GM12878 (cell line): ENCODE measurements around the gene TRIM46. TPM values are rescaled to one million over a fixed set of nuclear protein-coding genes. Genes with fewer than 3 reads are reported as not detected.

Experiments
- ATAC-seq: fragments of 200-7000 bp; cut with Tn5 transposase; 3 replicates; pipeline ENCODE4 v1.9.1; 2020; ENCODE audit warnings: mild to moderate bottlenecking, moderate library complexity
- BruUV-seq: library from RNA; stranded (reverse); fragments of 400-500 nt; replicated peaks from 2 replicates; lab custom pipeline; 2021; lab: Mats Ljungman, UMichigan
- CTCF ChIA-PET: fragments of 300-600 bp; sonication (Branson Sonifier 250); formaldehyde crosslinking; extraction: SDS; loops from one replicate; lab custom pipeline; 2021; ENCODE audit warnings: inconsistent platforms; lab: Yijun Ruan, JAX
- POLR2A ChIA-PET: fragments of 350-600 bp; formaldehyde crosslinking; extraction: SDS; loops from one replicate; lab custom pipeline; 2021; ENCODE audit warnings: inconsistent platforms; lab: Charles Lee
- RAD21 ChIA-PET: fragments of 300-600 bp; sonication (Branson Sonifier 250); formaldehyde crosslinking; loops from one replicate; lab custom pipeline; 2023; ENCODE audit warnings: antibody characterized with exemption; ENCODE audit not compliant: unreplicated experiment; lab: Charles Lee
- SMC1A ChIA-PET: fragments of 300-600 bp; sonication (Branson Sonifier 250); formaldehyde crosslinking; loops from one replicate; lab custom pipeline; 2023; ENCODE audit not compliant: unreplicated experiment, uncharacterized antibody; lab: Charles Lee
- DNase-seq: peaks from one replicate; pipeline ENCODE4 v3.0.0-alpha.2; 2011; ENCODE audit warnings: low read depth, low spot score
- FAIRE-seq: peaks from 3 replicates; lab custom pipeline; 2011; peaks lifted over from hg19 to GRCh38; lab: Jason Lieb, UNC
- H2AFZ ChIP-seq: 2 replicates; pipeline ENCODE4 v1.6.0; 2011; ENCODE audit warnings: low read depth, low read length, control low read depth; ENCODE audit not compliant: control insufficient read depth
- H3K27ac ChIP-seq: 2 replicates; pipeline ENCODE4 v1.5.1; 2011; ENCODE audit warnings: control low read depth; ENCODE audit not compliant: control insufficient read depth, insufficient read depth
- H3K27me3 ChIP-seq, 2 experiments: replicated peaks in 1 of 2; 2 replicates each; pipeline versions ENCODE4 v1.6.0 to v1.6.1; 2011; ENCODE audit warnings: low read length in 1 of 2; ENCODE audit not compliant: control insufficient read depth in 2 of 2, insufficient read depth in 2 of 2
- H3K36me3 ChIP-seq, 2 experiments: 2 replicates each; pipeline ENCODE4 v1.5.1; 2011; ENCODE audit warnings: low read length in 1 of 2; ENCODE audit not compliant: control insufficient read depth in 2 of 2, insufficient read depth in 2 of 2
- H3K4me1 ChIP-seq: 2 replicates; pipeline ENCODE4 v1.6.1; 2011; ENCODE audit warnings: mild to moderate bottlenecking, low read length, moderate library complexity, mixed read lengths; ENCODE audit not compliant: control insufficient read depth, insufficient read depth
- H3K4me2 ChIP-seq: 2 replicates; pipeline ENCODE4 v1.6.0; 2011; ENCODE audit warnings: control low read depth; ENCODE audit not compliant: control insufficient read depth, insufficient read depth
- H3K4me3 ChIP-seq: fragments of 200-600 bp; sonication (generic); 2 replicates; pipeline ENCODE4 v1.5.1; 2016
- H3K79me2 ChIP-seq: 2 replicates; pipeline ENCODE4 v1.6.0; 2011; ENCODE audit warnings: low read length; ENCODE audit not compliant: control insufficient read depth, insufficient read depth
- H3K9ac ChIP-seq: 2 replicates; pipeline ENCODE4 v1.8.0; 2011; ENCODE audit warnings: low read length, control low read depth, mixed read lengths; ENCODE audit not compliant: control insufficient read depth, insufficient read depth
- H3K9me3 ChIP-seq: replicated peaks from 3 replicates; pipeline ENCODE4 v1.5.1; 2011; ENCODE audit warnings: mild to moderate bottlenecking, low read length; ENCODE audit not compliant: control insufficient read depth, insufficient read depth
- H4K20me1 ChIP-seq: 2 replicates; pipeline ENCODE4 v1.6.0; 2011; ENCODE audit not compliant: control insufficient read depth, insufficient read depth
- ATF7 ChIP-seq: fragments of 450-650 bp; IDR thresholded peaks from 2 replicates; pipeline ENCODE4 v1.6.1; 2016; ENCODE audit warnings: low read depth, mild to moderate bottlenecking
- BHLHE40 ChIP-seq, 2 experiments: fragments of 450-650 bp in 1 of 2; IDR thresholded peaks; 2 replicates each; pipeline ENCODE4 v1.6.1; 2011 to 2017; ENCODE audit warnings: low read depth in 2 of 2, borderline replicate concordance in 1 of 2, improper control_type of control experiment in 1 of 2, low read length in 1 of 2, mild to moderate bottlenecking in 1 of 2
- EED ChIP-seq: sonication (generic); IDR thresholded peaks from 2 replicates; pipeline ENCODE4 v1.6.1; 2016; ENCODE audit warnings: antibody characterized with exemption, low read depth
- GABPA ChIP-seq: IDR thresholded peaks from 2 replicates; pipeline ENCODE4 v1.6.1; 2014; ENCODE audit warnings: antibody characterized with exemption, low read depth, mild to moderate bottlenecking, inconsistent platforms
- GATAD2B ChIP-seq: fragments of 450-650 bp; conservative IDR thresholded peaks from 2 replicates; pipeline ENCODE4 v1.6.1; 2017; ENCODE audit warnings: low read depth, mild to moderate bottlenecking, moderate library complexity
- HDAC6 ChIP-seq: fragments of 200-600 bp; sonication (generic); IDR thresholded peaks from one replicate; pipeline ENCODE4 v1.8.0; 2017; ENCODE audit warnings: antibody characterized with exemption; ENCODE audit not compliant: unreplicated experiment
- IKZF2 ChIP-seq, 2 experiments: fragments of 450-650 bp; IDR thresholded peaks; 2 replicates each; pipeline ENCODE4 v1.6.1; 2017; ENCODE audit warnings: mild to moderate bottlenecking in 2 of 2, moderate library complexity in 2 of 2
- NFIC ChIP-seq: IDR thresholded peaks from 2 replicates; pipeline ENCODE4 v1.6.1; 2012; ENCODE audit warnings: low read depth, mild to moderate bottlenecking, inconsistent platforms, low read length, moderate library complexity
- PAX5 ChIP-seq: IDR thresholded peaks from 2 replicates; pipeline ENCODE4 v1.6.1; 2011; ENCODE audit warnings: low read depth, low read length, borderline replicate concordance
- PKNOX1 ChIP-seq: fragments of 450-650 bp; IDR thresholded peaks from 2 replicates; pipeline ENCODE4 v1.6.1; 2016; ENCODE audit warnings: mild to moderate bottlenecking
- PML ChIP-seq: IDR thresholded peaks from 2 replicates; pipeline ENCODE4 v1.6.1; 2012; ENCODE audit warnings: low read length, inconsistent platforms
- SREBF1 ChIP-seq: IDR thresholded peaks from 2 replicates; pipeline ENCODE4 v1.6.1; 2012; ENCODE audit warnings: mild to moderate bottlenecking, low read length
- SRF ChIP-seq, 2 experiments: IDR thresholded peaks; 2 replicates each; pipeline ENCODE4 v1.6.1; 2011; ENCODE audit warnings: low read depth in 2 of 2, low read length in 2 of 2, mild to moderate bottlenecking in 1 of 2, moderate library complexity in 1 of 2
- TAF1 ChIP-seq: IDR thresholded peaks from 2 replicates; pipeline ENCODE4 v1.6.1; 2011; ENCODE audit warnings: mild to moderate bottlenecking, low read depth, low read length, borderline replicate concordance
- TARDBP ChIP-seq: IDR thresholded peaks from 2 replicates; pipeline ENCODE4 v1.6.1; 2016; ENCODE audit warnings: borderline replicate concordance
- TCF3 ChIP-seq: IDR thresholded peaks from 2 replicates; pipeline ENCODE4 v1.6.1; 2012; ENCODE audit warnings: low read depth, mild to moderate bottlenecking, low read length, borderline replicate concordance; ENCODE audit not compliant: insufficient read depth
- ZBTB40 ChIP-seq: fragments of 450-650 bp; IDR thresholded peaks from 2 replicates; pipeline ENCODE4 v1.6.1; 2016; ENCODE audit warnings: mild to moderate bottlenecking, moderate library complexity, borderline replicate concordance
- WGBS: methylation state at CpG from one replicate; pipeline ENCODE4 v1.1.6; 2016; ENCODE audit warnings: low lambda C conversion rate; ENCODE audit not compliant: insufficient replicate concordance, insufficient coverage; ENCODE audit errors: missing lambda C conversion rate; 5-methylcytosine and 5-hydroxymethylcytosine counted together
- in situ Hi-C: fragments of 300-500 bp; cut with MboI; formaldehyde crosslinking; loops from 9 replicates; pipeline ENCODE4 v1.14.3; 2018; ENCODE audit warnings: mixed read lengths
- intact Hi-C: fragments of 100-400 bp; cut with micrococcal nuclease; formaldehyde crosslinking; loops from one replicate; pipeline ENCODE4 v1.14.2; 2022; ENCODE audit not compliant: unreplicated experiment
- polyA plus RNA-seq, 11 experiments: library from polyadenylated mRNA; depleted of rRNA in 4 of 11; unstranded in 6 of 11; stranded (reverse) in 5 of 11; fragments of >200 nt; fragmentation: Nextera tagmentation in 4 of 11; fragmentation: Illumina TruSeq in 1 of 11; extraction: Ambion mirVana in 4 of 11; extraction: Trizol in 1 of 11; gene quantifications; 1 replicate in 1 of 11; 2 replicates in 10 of 11; pipeline versions ENCODE4 v1.2.1 to v1.2.3, GENCODE V29; 2011 to 2016; ENCODE audit warnings: inconsistent platforms in 2 of 11, missing spikeins in 2 of 11, low read depth in 1 of 11
- total RNA-seq, 4 experiments: library from RNA; depleted of rRNA in 3 of 4; stranded (reverse); fragments of >200 nt in 3 of 4; fragmentation: Illumina TruSeq in 1 of 4; extraction: Trizol in 1 of 4; gene quantifications; 2 replicates each; pipeline versions ENCODE4 v1.2.1 to v1.2.3, GENCODE V29; 2013 to 2021

The TRIM46 gene
- total and polyA plus RNA-seq, 10 of the 15 experiments (the other 5 are each of a cell fraction or from before 2014, with no cell fraction given): 0.08 to 3.1 (median 0.97) TPM

GRCh38 chr1:155139895-155140629 is 33.6 kb upstream of the TRIM46 start, which contains the start of gene DPM3:
Gene DPM3 (minus strand): TSS chr1:155140531. CDS start chr1:155140240, 291 bp downstream.
- DNase-seq (no peak), ATAC-seq (peak; percentile 80), FAIRE-seq (peak; percentile 7)
- H3K27me3 ChIP-seq: no peaks in the 10 kb centered on the region
- WGBS: under 1% methylated on average over 42 of the region's 42 CpGs
- peaks cover 13% of the 10 kb centered on the region for H3K4me1 ChIP-seq
- H3K27ac ChIP-seq: peak within 1 kb of the TSS; percentile 81
- in situ Hi-C loops: no loop called here
- POLR2A ChIA-PET: interaction anchor here (1.6 kb wide), 1 partner anchor 55 kb away, joined by 4 read pairs; no protein-coding TSS in a partner anchor
- H3K79me2 ChIP-seq: peaks cover 30% of the 10 kb centered on the region
- H4K20me1 ChIP-seq: no peaks in the 10 kb centered on the region
- H3K9ac ChIP-seq: peak within 1 kb of the TSS; percentile 89
- no peaks in the 10 kb centered on the region for H3K9me3 ChIP-seq
- RAD21 ChIA-PET: no interaction called here
- peak within 1 kb of the TSS; percentile 81 for H3K4me3 ChIP-seq
- peak within 1 kb of the TSS; percentile 94 for H2AFZ ChIP-seq
- SMC1A ChIA-PET: no interaction called here
- CTCF ChIA-PET: interaction anchor here (1.0 kb wide), 1 partner anchor 54 kb away, joined by 3 read pairs; no protein-coding TSS in a partner anchor
- peak within 1 kb of the TSS; percentile 88 for H3K4me2 ChIP-seq
- intact Hi-C loops: loop anchor here (5.0 kb wide), 1 partner anchor 32 kb away; the partner anchor contains the start of genes KRTCAP2 and TRIM46
- H3K36me3 ChIP-seq: peaks cover 0 to 3% of the 10 kb centered on the region in 2 experiments; a peak in 2 of 4 replicates
- TSS peak; percentile 92 for BruUV-seq
- TF ChIP-seq TCF3 (no peak), SRF (IDR thresholded peaks at IDR 0.05; ENCODE audit: low read depth in 2 of 2, low read length in 2 of 2) (peak in 1 of 2 experiments; percentile 80; a peak in 2 of 4 replicates), BHLHE40 (IDR thresholded peaks at IDR 0.05; ENCODE audit: borderline replicate concordance in 1 of 2, low read depth in 2 of 2, low read length in 1 of 2) (peak; percentile 56 to 68; a peak in 2 of 4 replicates), GABPA (peak; percentile 100), IKZF2 (IDR thresholded peaks at IDR 0.05) (no peak; a peak in 1 of 4 replicates), TAF1 (peak; percentile 13; the same call in 1 of the 2 replicates), PAX5 (0 out of 2 replicates have a peak, but pooled peaks have one; percentile 9), PKNOX1 (peak; percentile 73), PML (peak; percentile 70; the same call in 1 of the 2 replicates), TARDBP (peak; percentile 93), GATAD2B (peak; percentile 44), ZBTB40 (peak; percentile 99), SREBF1 (peak; percentile 68), HDAC6 (no peak), ATF7 (peak; percentile 35; the same call in 1 of the 2 replicates), NFIC (no peak), EED (peak; percentile 30; the same call in 1 of the 2 replicates)
